ENCODE results near the gene KIAA1217. TPM values are rescaled to one million over a fixed set of nuclear protein-coding genes. Genes with fewer than 3 reads are reported as not detected.

The KIAA1217 gene
- total RNA-seq, 1 donor from 2014 or later = 161 TPM

GRCh38 chr10:24313283-24313682, 104.3 kb downstream of the KIAA1217 start:
- Mint-ChIP-seq H3K4me1 (peaks cover 14% of the 10 kb centered on the region), H3K27me3 (ENCODE audit: low read depth) (no peaks in the 10 kb centered on the region), H3K27ac (no peak overlapping the region), H3K4me3 (no peak overlapping the region), H3K9me3 (no peaks in the 10 kb centered on the region), H3K36me3 (peaks cover 39% of the 10 kb centered on the region)
- TF ChIP-seq CTCF (IDR thresholded peaks at IDR 0.05; ENCODE audit: unreplicated experiment) = no peak
- DNase-seq (ENCODE audit: low spot score in 2 of 2, unreplicated experiment in 2 of 2) = no peak

GRCh38 chr10:24315211-24315610, 106.3 kb downstream of the KIAA1217 start:
- TF ChIP-seq CTCF (IDR thresholded peaks at IDR 0.05; ENCODE audit: unreplicated experiment) = no peak
- DNase-seq (ENCODE audit: low spot score in 2 of 2, unreplicated experiment in 2 of 2) = no peak
- H3K9me3 Mint-ChIP-seq = no peaks in the 10 kb centered on the region
- H3K27me3 Mint-ChIP-seq (ENCODE audit: low read depth) = no peaks in the 10 kb centered on the region
- H3K4me1 Mint-ChIP-seq = peaks cover 17% of the 10 kb centered on the region
- no peak overlapping the region for H3K27ac Mint-ChIP-seq
- H3K4me3 Mint-ChIP-seq = no peak overlapping the region
- peaks cover 33% of the 10 kb centered on the region for H3K36me3 Mint-ChIP-seq

GRCh38 chr10:24318517-24318916, 109.6 kb downstream of the KIAA1217 start:
- H3K27ac Mint-ChIP-seq = peak overlapping the region; percentile 82
- TF ChIP-seq CTCF (IDR thresholded peaks at IDR 0.05; ENCODE audit: unreplicated experiment) = no peak
- H3K9me3 Mint-ChIP-seq = no peaks in the 10 kb centered on the region
- H3K27me3 Mint-ChIP-seq (ENCODE audit: low read depth) = no peaks in the 10 kb centered on the region
- no peak for DNase-seq (ENCODE audit: low spot score in 2 of 2, unreplicated experiment in 2 of 2)
- no peak overlapping the region for H3K4me3 Mint-ChIP-seq
- H3K4me1 Mint-ChIP-seq = peaks cover 20% of the 10 kb centered on the region
- peaks cover 18% of the 10 kb centered on the region for H3K36me3 Mint-ChIP-seq

- Mint-ChIP-seq H3K4me1 (peaks cover 30% of the 10 kb centered on the region), H3K36me3 (peaks cover 14% of the 10 kb centered on the region), H3K4me3 (no peak overlapping the region), H3K9me3 (no peaks in the 10 kb centered on the region), H3K27me3 (ENCODE audit: low read depth) (no peaks in the 10 kb centered on the region), H3K27ac (peak overlapping the region; percentile 35)
- no peak for DNase-seq (ENCODE audit: low spot score in 2 of 2, unreplicated experiment in 2 of 2)
- TF ChIP-seq CTCF (IDR thresholded peaks at IDR 0.05; ENCODE audit: unreplicated experiment) = no peak
Observed at GRCh38 chr10:24320373-24320772, 111.4 kb downstream of the KIAA1217 start.

GRCh38 chr10:24324651-24325050, 115.7 kb downstream of the KIAA1217 start:
- DNase-seq (ENCODE audit: low spot score in 2 of 2, unreplicated experiment in 2 of 2) = no peak
- TF ChIP-seq CTCF (IDR thresholded peaks at IDR 0.05; ENCODE audit: unreplicated experiment) = no peak
- peak overlapping the region; percentile 54 for H3K27ac Mint-ChIP-seq
- H3K27me3 Mint-ChIP-seq (ENCODE audit: low read depth) = no peaks in the 10 kb centered on the region
- H3K36me3 Mint-ChIP-seq = peaks cover 32% of the 10 kb centered on the region
- H3K4me1 Mint-ChIP-seq = peaks cover 22% of the 10 kb centered on the region
- H3K4me3 Mint-ChIP-seq = no peak overlapping the region
- H3K9me3 Mint-ChIP-seq = peaks cover 11% of the 10 kb centered on the region

GRCh38 chr10:24331457-24331856, 122.5 kb downstream of the KIAA1217 start:
- no peak for TF ChIP-seq CTCF (IDR thresholded peaks at IDR 0.05; ENCODE audit: unreplicated experiment)
- peaks cover 26% of the 10 kb centered on the region for H3K36me3 Mint-ChIP-seq
- no peak for DNase-seq (ENCODE audit: low spot score in 2 of 2, unreplicated experiment in 2 of 2)
- H3K4me3 Mint-ChIP-seq = no peak overlapping the region
- peak overlapping the region; percentile 8 for H3K27ac Mint-ChIP-seq
- H3K9me3 Mint-ChIP-seq = peaks cover 11% of the 10 kb centered on the region
- no peaks in the 10 kb centered on the region for H3K27me3 Mint-ChIP-seq (ENCODE audit: low read depth)
- H3K4me1 Mint-ChIP-seq = peaks cover 21% of the 10 kb centered on the region
